ENCODE measurements around the gene DNER.

DNA sequence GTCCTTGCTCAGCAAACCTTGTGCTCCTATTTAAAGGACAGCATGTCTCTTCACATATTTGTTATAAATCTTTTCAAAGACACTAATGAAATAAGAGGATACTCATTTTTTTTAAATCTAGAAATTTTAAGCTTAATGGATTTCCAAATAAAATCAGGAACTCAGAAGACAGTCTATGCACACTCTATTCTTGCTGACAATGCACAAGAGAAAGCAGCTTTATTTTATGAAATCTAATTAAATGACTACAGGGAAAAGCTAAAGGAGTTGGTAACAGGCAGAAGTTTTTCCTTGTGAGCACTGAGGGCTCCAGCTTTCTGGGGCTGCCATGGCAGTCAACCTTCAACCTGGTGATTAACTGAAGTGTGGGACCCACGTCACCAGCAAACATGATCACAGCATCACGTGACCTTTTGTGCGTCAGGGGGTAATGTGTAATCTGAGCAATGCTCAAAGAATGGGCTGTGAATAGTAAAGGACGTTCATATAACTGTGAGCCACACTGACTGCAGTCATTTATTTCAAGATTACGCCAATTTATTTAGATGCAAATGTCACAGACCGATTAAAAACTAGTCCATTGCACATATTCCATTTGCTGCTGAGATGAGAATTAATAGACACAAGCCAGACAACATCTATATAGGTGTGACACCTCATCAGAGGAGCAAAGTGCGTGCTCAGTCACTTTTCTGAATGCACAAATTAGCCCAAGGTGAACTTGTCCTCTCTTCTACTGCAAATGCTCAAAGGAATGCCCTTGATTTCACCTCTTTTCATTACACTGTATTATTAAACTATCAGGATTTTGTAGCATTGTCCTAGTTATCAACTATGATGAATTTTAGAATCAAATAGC is 11.6 kb upstream of the DNER start:
- TF ChIP-seq, protein P1, sequence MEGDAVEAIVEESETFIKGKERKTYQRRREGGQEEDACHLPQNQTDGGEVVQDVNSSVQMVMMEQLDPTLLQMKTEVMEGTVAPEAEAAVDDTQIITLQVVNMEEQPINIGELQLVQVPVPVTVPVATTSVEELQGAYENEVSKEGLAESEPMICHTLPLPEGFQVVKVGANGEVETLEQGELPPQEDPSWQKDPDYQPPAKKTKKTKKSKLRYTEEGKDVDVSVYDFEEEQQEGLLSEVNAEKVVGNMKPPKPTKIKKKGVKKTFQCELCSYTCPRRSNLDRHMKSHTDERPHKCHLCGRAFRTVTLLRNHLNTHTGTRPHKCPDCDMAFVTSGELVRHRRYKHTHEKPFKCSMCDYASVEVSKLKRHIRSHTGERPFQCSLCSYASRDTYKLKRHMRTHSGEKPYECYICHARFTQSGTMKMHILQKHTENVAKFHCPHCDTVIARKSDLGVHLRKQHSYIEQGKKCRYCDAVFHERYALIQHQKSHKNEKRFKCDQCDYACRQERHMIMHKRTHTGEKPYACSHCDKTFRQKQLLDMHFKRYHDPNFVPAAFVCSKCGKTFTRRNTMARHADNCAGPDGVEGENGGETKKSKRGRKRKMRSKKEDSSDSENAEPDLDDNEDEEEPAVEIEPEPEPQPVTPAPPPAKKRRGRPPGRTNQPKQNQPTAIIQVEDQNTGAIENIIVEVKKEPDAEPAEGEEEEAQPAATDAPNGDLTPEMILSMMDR (IDR thresholded peaks at IDR 0.05): no peak
- peak in 1 of 2 donors; percentile 64 for TF ChIP-seq POLR2A (IDR thresholded peaks at IDR 0.05)
